Lung (tissue), 16 donors: ENCODE measurements around the gene TRMT2A. TPM values are rescaled to one million over a fixed set of nuclear protein-coding genes. Genes with fewer than 3 reads are reported as not detected.

Experiments
- ATAC-seq: fragments of 200-7000 bp; cut with Tn5 transposase; one replicate; pipeline ENCODE4 v1.9.1; 2020; ENCODE audit warnings: moderate number of reproducible peaks; ENCODE audit not compliant: insufficient read depth, low FRiP score
- DNase-seq, 3 donors: peaks; one replicate each; pipeline ENCODE4 v3.0.0-alpha.2; 2013 to 2017
- H3K27ac ChIP-seq, 2 donors: one replicate each; pipeline ENCODE4 v1.5.1; 2013; ENCODE audit warnings: mild to moderate bottlenecking in 2 of 2, moderate library complexity in 2 of 2, control low read depth in 1 of 2, inconsistent platforms in 1 of 2, low read depth in 1 of 2, low read length in 1 of 2
- H3K27me3 ChIP-seq, 3 donors: one replicate each; pipeline ENCODE4 v1.5.1; 2013; ENCODE audit warnings: low read length in 2 of 3; ENCODE audit not compliant: control insufficient read depth in 3 of 3, insufficient read depth in 3 of 3
- H3K36me3 ChIP-seq, 4 donors: one replicate each; pipeline ENCODE4 v1.5.1; 2013; ENCODE audit warnings: low read length in 4 of 4, mild to moderate bottlenecking in 1 of 4, moderate library complexity in 1 of 4; ENCODE audit not compliant: control insufficient read depth in 4 of 4, insufficient read depth in 4 of 4
- H3K4me1 ChIP-seq, 5 donors: one replicate each; pipeline ENCODE4 v1.5.1; 2013; ENCODE audit warnings: low read length in 5 of 5, mild to moderate bottlenecking in 2 of 5, moderate library complexity in 1 of 5; ENCODE audit not compliant: control insufficient read depth in 5 of 5, insufficient read depth in 5 of 5
- H3K4me3 ChIP-seq: one replicate; pipeline ENCODE4 v1.5.1; 2013; ENCODE audit warnings: mild to moderate bottlenecking, control low read depth, moderate library complexity
- H3K9ac ChIP-seq, 2 donors: one replicate each; pipeline ENCODE4 v1.5.1; 2013; ENCODE audit warnings: low read length in 2 of 2, control low read depth in 1 of 2; ENCODE audit not compliant: insufficient read depth in 1 of 2
- H3K9me3 ChIP-seq, 4 donors: one replicate each; pipeline ENCODE4 v1.5.1; 2013; ENCODE audit warnings: low read length in 3 of 4, mild to moderate bottlenecking in 1 of 4, moderate library complexity in 1 of 4; ENCODE audit not compliant: control insufficient read depth in 4 of 4, insufficient read depth in 3 of 4
- CTCF ChIP-seq: IDR thresholded peaks from 2 replicates; pipeline ENCODE4 v1.5.1; 2012; ENCODE audit warnings: mild to moderate bottlenecking; ENCODE audit errors: control extremely low read depth, extremely low read depth
- WGBS, 2 donors: extraction: QIAGEN DNeasy Blood & Tissue Kit; methylation state at CpG; one replicate each; pipeline ENCODE4 v1.1.7; 2013; 5-methylcytosine and 5-hydroxymethylcytosine counted together
- long read RNA-seq, 5 donors: transcript quantifications; one replicate each; lab custom pipeline, GENCODE V29; 2026
- polyA plus RNA-seq, 2 donors: library from polyadenylated mRNA; stranded (reverse); fragments of 200-250 nt; gene quantifications; one replicate each; pipeline ENCODE4 v1.2.1, GENCODE V29; 2013
- total RNA-seq, 2 donors: library from RNA; depleted of rRNA in 1 of 2; stranded (reverse); fragments of >200 nt in 1 of 2; gene quantifications; one replicate each; pipeline ENCODE4 v1.2.1, GENCODE V29; 2014 to 2021
- donor health status: control.
- donor health status: control.
- donor health status: Bipolar disorder and iron deficiency.
- donor health status: healthy.
- donor health status: DM: yes; HTN: yes; CAD: no.

TRMT2A gene
- 10 to 100 TPM; 37.5 to 62.4 TPM for total RNA-seq
- 10 to 100 TPM; 48.3 to 71.1 TPM for polyA plus RNA-seq
- long read RNA-seq, donor 1, partial matches to known transcripts: 5 of 9 reads
- long read RNA-seq, donor 1, other reads (novel, unspliced or antisense): 0 of 9 reads
- long read RNA-seq, donor 2, partial matches to known transcripts: 67 of 141 reads
- long read RNA-seq, donor 2, other reads (novel, unspliced or antisense): 72 of 141 reads
- long read RNA-seq, donor 3, partial matches to known transcripts: 95 of 162 reads
- long read RNA-seq, donor 3, other reads (novel, unspliced or antisense): 64 of 162 reads
- long read RNA-seq, donor 4, partial matches to known transcripts: 0 of 1 reads
- long read RNA-seq, donor 4, other reads (novel, unspliced or antisense): 0 of 1 reads
- long read RNA-seq, donor 5, partial matches to known transcripts: 189 of 383 reads
- long read RNA-seq, donor 5, other reads (novel, unspliced or antisense): 190 of 383 reads

GRCh38 chr22:20116951-20117632, at the start of gene TRMT2A:
Gene TRMT2A, minus strand, starts transcription at chr22:20117226. Its CDS starts 320 bp downstream, at chr22:20116906.
- WGBS, 2 donors: 0 to 1% methylated on average over 80 to 88 of the region's 88 CpGs
- H3K4me1 ChIP-seq: peaks cover 3 to 24% (median 5%) of the 10 kb centered on the region in 5 donors
- peak within 1 kb of the TSS; percentile 87 for H3K4me3 ChIP-seq
- H3K27ac ChIP-seq: peak within 1 kb of the TSS; percentile 52 to 85
- TF ChIP-seq CTCF: no peak
- H3K9ac ChIP-seq: peak within 1 kb of the TSS; percentile 67 to 68
- H3K9me3 ChIP-seq: no peaks in the 10 kb centered on the region
- H3K27me3 ChIP-seq: no peaks in the 10 kb centered on the region
- DNase-seq: peak; percentile 99 to 100 (median 99)
- ATAC-seq: peak; percentile 92
- H3K36me3 ChIP-seq: peaks cover 2 to 40% (median 17%) of the 10 kb centered on the region in 4 donors

GRCh38 chr22:20166703-20167102, 49.7 kb upstream of the TRMT2A start:
- ATAC-seq (no peak), DNase-seq (no peak)
- Histone ChIP-seq H3K27ac (no peak overlapping the region), H3K36me3 (no peaks in the 10 kb centered on the region), H3K27me3 (no peaks in the 10 kb centered on the region), H3K9ac (no peak overlapping the region), H3K4me3 (no peak overlapping the region), H3K9me3 (peaks cover 0 to 2% (median 0%) of the 10 kb centered on the region in 4 donors), H3K4me1 (no peaks in the 10 kb centered on the region)
- TF ChIP-seq CTCF: no peak
- WGBS, 2 donors: 89 to 96% methylated on average over 9 of the region's 9 CpGs

- H3K36me3 ChIP-seq: no peaks in the 10 kb centered on the region
- no peak overlapping the region for H3K9ac ChIP-seq
- no peak overlapping the region for H3K4me3 ChIP-seq
- H3K9me3 ChIP-seq: peaks cover 0 to 2% (median 0%) of the 10 kb centered on the region in 4 donors
- 86 to 88% methylated on average over 7 of the region's 7 CpGs for WGBS, 2 donors
- H3K27ac ChIP-seq: no peak overlapping the region
- TF ChIP-seq CTCF: no peak
- DNase-seq (no peak), ATAC-seq (no peak)
- H3K4me1 ChIP-seq: no peaks in the 10 kb centered on the region
- no peaks in the 10 kb centered on the region for H3K27me3 ChIP-seq
Observed at GRCh38 chr22:20165913-20166312, 48.9 kb upstream of the TRMT2A start.
